ENCODE results near the gene TFPT. TPM values are rescaled to one million over a fixed set of nuclear protein-coding genes. Genes with fewer than 3 reads are reported as not detected.

TFPT gene
- total RNA-seq, 1 donor from 2014 or later, result 21.8 TPM

DNA sequence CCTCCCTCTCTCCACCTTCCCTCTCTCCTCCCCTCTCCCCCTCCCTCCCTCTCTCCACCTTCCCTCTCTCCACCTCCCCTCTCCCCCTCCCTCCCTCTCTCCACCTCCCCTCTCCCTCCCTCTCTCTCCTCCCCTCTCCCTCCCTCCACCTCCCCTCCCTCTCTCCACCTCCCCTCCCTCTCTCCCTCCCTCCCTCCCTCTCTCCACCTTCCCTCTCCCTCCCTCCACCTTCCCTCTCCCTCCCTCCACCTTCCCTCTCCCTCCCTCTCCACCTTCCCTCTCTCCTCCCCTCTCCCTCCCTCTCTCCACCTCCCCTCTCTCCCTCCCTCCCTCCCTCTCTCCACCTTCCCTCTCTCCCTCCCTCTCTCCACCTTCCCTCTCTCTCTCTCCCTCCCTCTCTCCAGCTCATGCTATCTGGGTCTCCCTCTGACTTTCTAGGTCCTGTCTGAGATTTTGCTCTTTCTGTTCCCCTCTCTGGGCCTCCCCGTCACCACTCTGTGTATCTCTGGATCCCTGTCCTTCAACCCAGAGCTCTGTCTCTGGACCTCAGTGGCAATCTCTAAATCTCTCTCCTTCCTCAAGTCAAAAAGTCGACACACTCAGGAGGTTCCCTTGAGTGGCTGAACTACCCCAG is 18.6 kb upstream of the TFPT start:
- Mint-ChIP-seq H3K27me3 (no peaks in the 10 kb centered on the region), H3K4me1 (ENCODE audit: low read depth) (peaks cover 14% of the 10 kb centered on the region), H3K36me3 (ENCODE audit: insufficient read depth) (peaks cover under 1% of the 10 kb centered on the region), H3K27ac (no peak overlapping the region), H3K9me3 (ENCODE audit: low read depth) (no peaks in the 10 kb centered on the region), H3K4me3 (ENCODE audit: low read depth) (no peak overlapping the region)
- DNase-seq (ENCODE audit: low spot score, unreplicated experiment), result no peak
- TF ChIP-seq, protein P1, sequence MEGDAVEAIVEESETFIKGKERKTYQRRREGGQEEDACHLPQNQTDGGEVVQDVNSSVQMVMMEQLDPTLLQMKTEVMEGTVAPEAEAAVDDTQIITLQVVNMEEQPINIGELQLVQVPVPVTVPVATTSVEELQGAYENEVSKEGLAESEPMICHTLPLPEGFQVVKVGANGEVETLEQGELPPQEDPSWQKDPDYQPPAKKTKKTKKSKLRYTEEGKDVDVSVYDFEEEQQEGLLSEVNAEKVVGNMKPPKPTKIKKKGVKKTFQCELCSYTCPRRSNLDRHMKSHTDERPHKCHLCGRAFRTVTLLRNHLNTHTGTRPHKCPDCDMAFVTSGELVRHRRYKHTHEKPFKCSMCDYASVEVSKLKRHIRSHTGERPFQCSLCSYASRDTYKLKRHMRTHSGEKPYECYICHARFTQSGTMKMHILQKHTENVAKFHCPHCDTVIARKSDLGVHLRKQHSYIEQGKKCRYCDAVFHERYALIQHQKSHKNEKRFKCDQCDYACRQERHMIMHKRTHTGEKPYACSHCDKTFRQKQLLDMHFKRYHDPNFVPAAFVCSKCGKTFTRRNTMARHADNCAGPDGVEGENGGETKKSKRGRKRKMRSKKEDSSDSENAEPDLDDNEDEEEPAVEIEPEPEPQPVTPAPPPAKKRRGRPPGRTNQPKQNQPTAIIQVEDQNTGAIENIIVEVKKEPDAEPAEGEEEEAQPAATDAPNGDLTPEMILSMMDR (IDR thresholded peaks at IDR 0.05; ENCODE audit: unreplicated experiment), result no peak

DNA sequence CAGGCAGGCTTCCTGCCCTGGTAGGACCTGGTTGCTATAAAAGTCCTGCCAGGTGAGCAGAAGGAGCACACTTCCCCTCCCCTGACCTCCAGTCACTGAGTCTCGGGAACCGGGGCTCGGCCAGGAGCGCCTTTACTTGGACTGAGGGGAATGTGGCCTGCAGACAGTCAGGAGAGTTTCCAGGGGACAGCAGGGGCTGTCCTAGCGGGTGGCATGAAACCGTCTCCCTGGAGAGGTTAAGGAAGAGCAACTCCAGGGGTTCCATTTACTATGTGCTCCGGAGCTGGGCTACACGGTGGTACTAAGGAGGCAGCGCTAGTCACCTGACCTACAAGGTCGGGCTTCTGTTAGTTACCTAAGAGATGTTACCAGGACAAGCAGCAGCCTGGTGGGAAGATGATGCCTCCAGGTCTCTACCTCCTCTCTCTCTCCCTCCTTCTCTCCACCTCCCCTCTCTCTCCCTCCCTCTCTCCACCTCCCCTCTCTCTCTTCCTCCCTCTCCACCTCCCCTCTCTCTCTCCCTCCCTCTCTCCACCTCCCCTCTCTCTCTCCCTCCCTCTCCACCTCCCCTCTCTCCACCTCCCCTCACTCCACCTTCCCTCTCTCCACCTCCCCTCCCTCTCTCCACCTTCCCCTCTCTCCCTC is 18.0 kb upstream of the TFPT start:
- no peaks in the 10 kb centered on the region for H3K9me3 Mint-ChIP-seq (ENCODE audit: low read depth)
- DNase-seq (ENCODE audit: low spot score, unreplicated experiment), result peak; percentile 38
- H3K4me1 Mint-ChIP-seq (ENCODE audit: low read depth), result peaks cover 9% of the 10 kb centered on the region
- H3K4me3 Mint-ChIP-seq (ENCODE audit: low read depth), result no peak overlapping the region
- no peaks in the 10 kb centered on the region for H3K36me3 Mint-ChIP-seq (ENCODE audit: insufficient read depth)
- H3K27me3 Mint-ChIP-seq, result no peaks in the 10 kb centered on the region
- H3K27ac Mint-ChIP-seq, result no peak overlapping the region
- TF ChIP-seq, protein P1 (IDR thresholded peaks at IDR 0.05; ENCODE audit: unreplicated experiment), result no peak

GRCh38 chr19:54129617-54129996 is 14.2 kb upstream of the TFPT start:
- DNase-seq (ENCODE audit: low spot score, unreplicated experiment), result no peak
- TF ChIP-seq, protein P1 (IDR thresholded peaks at IDR 0.05; ENCODE audit: unreplicated experiment), result no peak
- no peaks in the 10 kb centered on the region for H3K4me1 Mint-ChIP-seq (ENCODE audit: low read depth)
- H3K4me3 Mint-ChIP-seq (ENCODE audit: low read depth), result no peak overlapping the region
- no peaks in the 10 kb centered on the region for H3K27me3 Mint-ChIP-seq
- H3K27ac Mint-ChIP-seq, result no peak overlapping the region
- no peaks in the 10 kb centered on the region for H3K9me3 Mint-ChIP-seq (ENCODE audit: low read depth)
- H3K36me3 Mint-ChIP-seq (ENCODE audit: insufficient read depth), result peaks cover 5% of the 10 kb centered on the region

- Mint-ChIP-seq H3K27me3 (no peaks in the 10 kb centered on the region), H3K9me3 (ENCODE audit: low read depth) (no peaks in the 10 kb centered on the region), H3K36me3 (ENCODE audit: insufficient read depth) (peaks cover 5% of the 10 kb centered on the region), H3K4me3 (ENCODE audit: low read depth) (no peak overlapping the region), H3K27ac (no peak overlapping the region), H3K4me1 (ENCODE audit: low read depth) (no peaks in the 10 kb centered on the region)
- TF ChIP-seq, protein P1 (IDR thresholded peaks at IDR 0.05; ENCODE audit: unreplicated experiment), result no peak
- DNase-seq (ENCODE audit: low spot score, unreplicated experiment), result no peak
Observed at GRCh38 chr19:54128796-54129616, 13.5 kb upstream of the TFPT start.

- H3K4me3 Mint-ChIP-seq (ENCODE audit: low read depth), result no peak overlapping the region
Observed at GRCh38 chr19:54128441-54128725, 12.9 kb upstream of the TFPT start.

More at GRCh38 chr19:54128441-54128725, 12.9 kb upstream of the TFPT start:
- no peaks in the 10 kb centered on the region for H3K4me1 Mint-ChIP-seq (ENCODE audit: low read depth)
- TF ChIP-seq, protein P1 (IDR thresholded peaks at IDR 0.05; ENCODE audit: unreplicated experiment), result no peak
- H3K27ac Mint-ChIP-seq, result no peak overlapping the region
- H3K36me3 Mint-ChIP-seq (ENCODE audit: insufficient read depth), result peaks cover 6% of the 10 kb centered on the region
- H3K27me3 Mint-ChIP-seq, result no peaks in the 10 kb centered on the region
- DNase-seq (ENCODE audit: low spot score, unreplicated experiment), result no peak
- H3K9me3 Mint-ChIP-seq (ENCODE audit: low read depth), result no peaks in the 10 kb centered on the region

Measured in progenitor cell of endocrine pancreas (in vitro differentiated cells).